Endometrial microvascular endothelial cells (primary cell): ENCODE measurements around the gene RALGAPA2. TPM values are rescaled to one million over a fixed set of nuclear protein-coding genes. Genes with fewer than 3 reads are reported as not detected.

Source experiments
- in situ Hi-C: cut with HindIII; loops from 2 replicates; pipeline ENCODE4 v1.10.0; 2017; ENCODE audit warnings: low sequenced_read_pairs, low pct_unique_long_range_greater_than_20kb; ENCODE audit errors: inconsistent ontology term
- total RNA-seq: library from RNA; depleted of rRNA; stranded (reverse); fragments of >200 nt; gene quantifications from one replicate; pipeline ENCODE4 v1.2.3, GENCODE V29; 2015; ENCODE audit errors: inconsistent ontology term

Gene RALGAPA2
- total RNA-seq, 1 donor from 2014 or later = 35.3 TPM

GRCh38 chr20:20649945-20650344, 62.5 kb downstream of the RALGAPA2 start:
- in situ Hi-C loops = no loop called here

- in situ Hi-C loops = no loop called here
Measured at GRCh38 chr20:20643927-20644326, 68.5 kb downstream of the RALGAPA2 start.

GRCh38 chr20:20641783-20642182, 70.7 kb downstream of the RALGAPA2 start:
- in situ Hi-C loops = no loop called here

GRCh38 chr20:20638878-20639277, 73.6 kb downstream of the RALGAPA2 start:
- in situ Hi-C loops = no loop called here

GRCh38 chr20:20637998-20638725, 74.3 kb downstream of the RALGAPA2 start:
- in situ Hi-C loops = no loop called here

- in situ Hi-C loops = no loop called here
Measured at GRCh38 chr20:20635006-20635405, 77.4 kb downstream of the RALGAPA2 start.

GRCh38 chr20:20632644-20633043, 79.8 kb downstream of the RALGAPA2 start:
- in situ Hi-C loops = no loop called here

GRCh38 chr20:20630551-20630950, 81.9 kb downstream of the RALGAPA2 start:
- in situ Hi-C loops = no loop called here

GRCh38 chr20:20629556-20630188, 82.8 kb downstream of the RALGAPA2 start:
- in situ Hi-C loops = no loop called here

GRCh38 chr20:20628314-20628713, 84.1 kb downstream of the RALGAPA2 start:
- in situ Hi-C loops = no loop called here

- in situ Hi-C loops = no loop called here
Measured at GRCh38 chr20:20627471-20627870, 85.0 kb downstream of the RALGAPA2 start.

GRCh38 chr20:20624914-20625313, 87.5 kb downstream of the RALGAPA2 start:
- in situ Hi-C loops = no loop called here

- in situ Hi-C loops = no loop called here
Measured at GRCh38 chr20:20621195-20621594, 91.2 kb downstream of the RALGAPA2 start.

- in situ Hi-C loops = no loop called here
Measured at GRCh38 chr20:20614391-20614790, 98.1 kb downstream of the RALGAPA2 start.

- in situ Hi-C loops = no loop called here
Measured at GRCh38 chr20:20612251-20612650, 100.2 kb downstream of the RALGAPA2 start.

GRCh38 chr20:20611167-20611566, 101.3 kb downstream of the RALGAPA2 start:
- in situ Hi-C loops = no loop called here

- in situ Hi-C loops = no loop called here
Measured at GRCh38 chr20:20609522-20609921, 102.9 kb downstream of the RALGAPA2 start.

- in situ Hi-C loops = no loop called here
Measured at GRCh38 chr20:20608641-20609040, 103.8 kb downstream of the RALGAPA2 start.

GRCh38 chr20:20608041-20608440, 104.4 kb downstream of the RALGAPA2 start:
- in situ Hi-C loops = no loop called here

GRCh38 chr20:20606881-20607280, 105.6 kb downstream of the RALGAPA2 start:
- in situ Hi-C loops = no loop called here

- in situ Hi-C loops = no loop called here
Measured at GRCh38 chr20:20606050-20606449, 106.4 kb downstream of the RALGAPA2 start.
